ENCODE measurements around the gene C1QTNF3. TPM values are rescaled to one million over a fixed set of nuclear protein-coding genes. Genes with fewer than 3 reads are reported as not detected.

Gene C1QTNF3
- total RNA-seq, 4 donors from 2014 or later: 2.4 to 6.6 (median 4.7) TPM

- TF ChIP-seq CTCF (IDR thresholded peaks at IDR 0.05; ENCODE audit: low read depth): no peak
Measured at GRCh38 chr5:34038838-34039237, 4.2 kb downstream of the C1QTNF3 start.

GRCh38 chr5:34038390-34038789 lies 4.6 kb downstream of the C1QTNF3 start:
- TF ChIP-seq CTCF (IDR thresholded peaks at IDR 0.05; ENCODE audit: low read depth): no peak

GRCh38 chr5:34037726-34038125 lies 5.3 kb downstream of the C1QTNF3 start:
- TF ChIP-seq CTCF (IDR thresholded peaks at IDR 0.05; ENCODE audit: low read depth): no peak

- TF ChIP-seq CTCF (IDR thresholded peaks at IDR 0.05; ENCODE audit: low read depth): no peak
Measured at GRCh38 chr5:34035756-34036155, 7.3 kb downstream of the C1QTNF3 start.

GRCh38 chr5:34034534-34035327 lies 8.3 kb downstream of the C1QTNF3 start:
- no peak for TF ChIP-seq CTCF (IDR thresholded peaks at IDR 0.05; ENCODE audit: low read depth)

- no peak for TF ChIP-seq CTCF (IDR thresholded peaks at IDR 0.05; ENCODE audit: low read depth)
Measured at GRCh38 chr5:34031966-34032365, 11.0 kb downstream of the C1QTNF3 start.

- no peak for TF ChIP-seq CTCF (IDR thresholded peaks at IDR 0.05; ENCODE audit: low read depth)
Measured at GRCh38 chr5:34031117-34031516, 11.9 kb downstream of the C1QTNF3 start.
